ENCODE measurements around the gene TEX26. TPM values are rescaled to one million over a fixed set of nuclear protein-coding genes. Genes with fewer than 3 reads are reported as not detected.

TEX26 gene
- polyA plus RNA-seq, 2 donors = 0.45 TPM; not detected in 1

DNA sequence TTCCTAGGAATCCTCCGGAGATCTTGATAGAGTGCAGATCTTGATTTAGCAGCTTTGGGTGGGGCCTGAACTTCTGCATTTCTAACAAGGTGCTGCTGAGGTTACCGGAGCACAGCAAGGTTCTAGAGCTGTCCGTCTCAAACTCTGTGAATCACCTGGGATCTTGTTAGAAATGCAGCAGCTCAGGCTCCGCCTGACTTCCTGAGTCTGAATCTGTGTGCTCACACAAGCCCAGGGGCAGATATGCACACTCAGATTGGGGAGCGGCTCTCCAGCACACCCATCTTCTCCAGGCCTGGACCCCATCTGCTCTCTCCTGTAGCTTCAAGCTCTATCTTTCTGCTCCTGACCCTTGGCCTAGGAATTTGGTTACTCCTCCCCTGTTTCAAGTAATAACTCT, 3.5 kb upstream of the TEX26 start:
- Histone ChIP-seq H3K27ac (ENCODE audit: low read depth in 2 of 2, low read length in 1 of 2) (peak overlapping the region; percentile 79 to 86), H3K36me3 (ENCODE audit: control insufficient read depth in 2 of 2, insufficient read depth in 2 of 2, low read length in 1 of 2) (no peaks in the 10 kb centered on the region), H3K27me3 (ENCODE audit: control insufficient read depth in 1 of 2, insufficient read depth in 2 of 2, low read length in 2 of 2) (no peaks in the 10 kb centered on the region), H3K4me1 (ENCODE audit: control insufficient read depth in 2 of 2, insufficient read depth in 2 of 2, low read length in 1 of 2) (peaks cover 3 to 4% of the 10 kb centered on the region in 2 donors), H3K4me3 (ENCODE audit: low read depth in 1 of 2, low read length in 2 of 2) (no peak overlapping the region), H3K9me3 (ENCODE audit: control insufficient read depth in 2 of 2, insufficient read depth in 1 of 2, low read depth in 1 of 2, low read length in 1 of 2) (no peaks in the 10 kb centered on the region)
- WGBS, 2 donors = 60 to 63% methylated on average over 5 of the region's 5 CpGs

- H3K4me1 ChIP-seq (ENCODE audit: control insufficient read depth in 2 of 2, insufficient read depth in 2 of 2, low read length in 1 of 2) = peaks cover 3 to 4% of the 10 kb centered on the region in 2 donors
- 76 to 88% methylated on average over 3 of the region's 3 CpGs for WGBS, 2 donors
- no peak overlapping the region for H3K4me3 ChIP-seq (ENCODE audit: low read depth in 1 of 2, low read length in 2 of 2)
- H3K27me3 ChIP-seq (ENCODE audit: control insufficient read depth in 1 of 2, insufficient read depth in 2 of 2, low read length in 2 of 2) = no peaks in the 10 kb centered on the region
- no peaks in the 10 kb centered on the region for H3K9me3 ChIP-seq (ENCODE audit: control insufficient read depth in 2 of 2, insufficient read depth in 1 of 2, low read depth in 1 of 2, low read length in 1 of 2)
- no peak overlapping the region for H3K27ac ChIP-seq (ENCODE audit: low read depth in 2 of 2, low read length in 1 of 2)
- no peaks in the 10 kb centered on the region for H3K36me3 ChIP-seq (ENCODE audit: control insufficient read depth in 2 of 2, insufficient read depth in 2 of 2, low read length in 1 of 2)
Observed at GRCh38 chr13:30933354-30933670, 856 bp downstream of the TEX26 start.

- no peaks in the 10 kb centered on the region for H3K9me3 ChIP-seq (ENCODE audit: control insufficient read depth in 2 of 2, insufficient read depth in 1 of 2, low read depth in 1 of 2, low read length in 1 of 2)
- no peaks in the 10 kb centered on the region for H3K27me3 ChIP-seq (ENCODE audit: control insufficient read depth in 1 of 2, insufficient read depth in 2 of 2, low read length in 2 of 2)
- no peak overlapping the region for H3K4me3 ChIP-seq (ENCODE audit: low read depth in 1 of 2, low read length in 2 of 2)
- H3K4me1 ChIP-seq (ENCODE audit: control insufficient read depth in 2 of 2, insufficient read depth in 2 of 2, low read length in 1 of 2) = peaks cover 0 to 3% of the 10 kb centered on the region in 2 donors
- WGBS, 2 donors = 78 to 83% methylated on average over 6 of the region's 6 CpGs
- no peaks in the 10 kb centered on the region for H3K36me3 ChIP-seq (ENCODE audit: control insufficient read depth in 2 of 2, insufficient read depth in 2 of 2, low read length in 1 of 2)
- H3K27ac ChIP-seq (ENCODE audit: low read depth in 2 of 2, low read length in 1 of 2) = no peak overlapping the region
Observed at GRCh38 chr13:30934381-30934780, 1.9 kb downstream of the TEX26 start.

- no peak overlapping the region for H3K4me3 ChIP-seq (ENCODE audit: low read depth in 1 of 2, low read length in 2 of 2)
- no peaks in the 10 kb centered on the region for H3K27me3 ChIP-seq (ENCODE audit: control insufficient read depth in 1 of 2, insufficient read depth in 2 of 2, low read length in 2 of 2)
- no peaks in the 10 kb centered on the region for H3K9me3 ChIP-seq (ENCODE audit: control insufficient read depth in 2 of 2, insufficient read depth in 1 of 2, low read depth in 1 of 2, low read length in 1 of 2)
- peaks cover 0 to 3% of the 10 kb centered on the region in 2 donors for H3K4me1 ChIP-seq (ENCODE audit: control insufficient read depth in 2 of 2, insufficient read depth in 2 of 2, low read length in 1 of 2)
- no peaks in the 10 kb centered on the region for H3K36me3 ChIP-seq (ENCODE audit: control insufficient read depth in 2 of 2, insufficient read depth in 2 of 2, low read length in 1 of 2)
- WGBS, 2 donors = 93 to 94% methylated on average over 3 of the region's 3 CpGs
- H3K27ac ChIP-seq (ENCODE audit: low read depth in 2 of 2, low read length in 1 of 2) = no peak overlapping the region
Observed at GRCh38 chr13:30934803-30935202, 2.3 kb downstream of the TEX26 start.

DNA sequence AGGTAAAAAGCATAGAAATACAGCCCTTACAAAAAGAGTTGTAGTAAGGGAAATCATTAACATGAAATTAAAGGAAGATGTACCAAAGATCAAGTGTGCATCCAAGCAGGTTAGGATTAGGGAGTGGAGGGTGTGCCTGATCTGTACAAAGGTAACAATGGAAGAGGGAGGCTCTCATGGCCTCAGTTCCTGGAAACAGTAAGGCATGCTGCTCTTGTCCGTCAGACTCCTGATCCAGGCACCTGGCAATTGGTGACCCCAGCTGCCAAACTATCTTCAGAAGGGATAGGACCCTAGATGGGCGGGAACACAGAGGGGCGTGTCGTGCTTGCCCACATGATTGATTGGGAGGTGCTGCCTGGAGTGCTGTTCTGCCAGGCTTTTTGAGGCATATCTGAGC, 4.5 kb downstream of the TEX26 start:
- H3K4me3 ChIP-seq (ENCODE audit: low read depth in 1 of 2, low read length in 2 of 2) = no peak overlapping the region
- H3K9me3 ChIP-seq (ENCODE audit: control insufficient read depth in 2 of 2, insufficient read depth in 1 of 2, low read depth in 1 of 2, low read length in 1 of 2) = no peaks in the 10 kb centered on the region
- WGBS, 2 donors = 47 to 53% methylated on average over 4 of the region's 4 CpGs
- H3K4me1 ChIP-seq (ENCODE audit: control insufficient read depth in 2 of 2, insufficient read depth in 2 of 2, low read length in 1 of 2) = peaks cover 0 to 3% of the 10 kb centered on the region in 2 donors
- no peaks in the 10 kb centered on the region for H3K27me3 ChIP-seq (ENCODE audit: control insufficient read depth in 1 of 2, insufficient read depth in 2 of 2, low read length in 2 of 2)
- H3K27ac ChIP-seq (ENCODE audit: low read depth in 2 of 2, low read length in 1 of 2) = peak overlapping the region in 1 of 2 donors; percentile 76
- no peaks in the 10 kb centered on the region for H3K36me3 ChIP-seq (ENCODE audit: control insufficient read depth in 2 of 2, insufficient read depth in 2 of 2, low read length in 1 of 2)

DNA sequence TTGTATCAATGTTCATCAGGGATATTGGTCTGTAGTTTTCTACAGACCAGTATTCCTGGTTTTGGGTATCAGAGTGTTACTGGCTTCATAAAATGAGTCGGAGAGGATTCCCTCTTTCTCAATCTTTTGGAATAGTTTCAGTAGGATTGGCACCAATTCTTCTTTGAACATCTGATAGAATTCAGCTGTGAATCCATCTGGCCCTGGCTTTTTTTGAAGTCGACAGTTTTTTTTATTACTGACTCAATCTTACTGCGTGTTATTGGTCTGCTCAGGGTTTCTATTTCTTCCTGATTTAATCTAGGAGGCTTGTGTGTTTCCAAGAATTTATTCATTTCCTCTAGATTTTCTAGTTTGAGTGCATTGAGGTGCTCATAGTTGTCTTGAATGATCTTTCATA, 11.4 kb downstream of the TEX26 start:
- H3K4me3 ChIP-seq (ENCODE audit: low read depth in 1 of 2, low read length in 2 of 2) = no peak overlapping the region
- 70 to 72% methylated on average over 3 of the region's 3 CpGs for WGBS, 2 donors
- H3K4me1 ChIP-seq (ENCODE audit: control insufficient read depth in 2 of 2, insufficient read depth in 2 of 2, low read length in 1 of 2) = no peaks in the 10 kb centered on the region
- H3K27ac ChIP-seq (ENCODE audit: low read depth in 2 of 2, low read length in 1 of 2) = no peak overlapping the region
- H3K9me3 ChIP-seq (ENCODE audit: control insufficient read depth in 2 of 2, insufficient read depth in 1 of 2, low read depth in 1 of 2, low read length in 1 of 2) = no peaks in the 10 kb centered on the region
- no peaks in the 10 kb centered on the region for H3K36me3 ChIP-seq (ENCODE audit: control insufficient read depth in 2 of 2, insufficient read depth in 2 of 2, low read length in 1 of 2)
- H3K27me3 ChIP-seq (ENCODE audit: control insufficient read depth in 1 of 2, insufficient read depth in 2 of 2, low read length in 2 of 2) = no peaks in the 10 kb centered on the region

- Histone ChIP-seq H3K9me3 (ENCODE audit: control insufficient read depth in 2 of 2, insufficient read depth in 1 of 2, low read depth in 1 of 2, low read length in 1 of 2) (no peaks in the 10 kb centered on the region), H3K27me3 (ENCODE audit: control insufficient read depth in 1 of 2, insufficient read depth in 2 of 2, low read length in 2 of 2) (no peaks in the 10 kb centered on the region), H3K4me3 (ENCODE audit: low read depth in 1 of 2, low read length in 2 of 2) (no peak overlapping the region), H3K36me3 (ENCODE audit: control insufficient read depth in 2 of 2, insufficient read depth in 2 of 2, low read length in 1 of 2) (no peaks in the 10 kb centered on the region), H3K4me1 (ENCODE audit: control insufficient read depth in 2 of 2, insufficient read depth in 2 of 2, low read length in 1 of 2) (no peaks in the 10 kb centered on the region), H3K27ac (ENCODE audit: low read depth in 2 of 2, low read length in 1 of 2) (no peak overlapping the region)
- 65 to 67% methylated on average over 5 of the region's 5 CpGs for WGBS, 2 donors
Observed at GRCh38 chr13:30957258-30957943, 24.9 kb downstream of the TEX26 start.

GRCh38 chr13:30959678-30960077, 27.2 kb downstream of the TEX26 start:
- no peaks in the 10 kb centered on the region for H3K9me3 ChIP-seq (ENCODE audit: control insufficient read depth in 2 of 2, insufficient read depth in 1 of 2, low read depth in 1 of 2, low read length in 1 of 2)
- WGBS, 2 donors = 64 to 80% methylated on average over 1 of the region's 1 CpG
- H3K4me3 ChIP-seq (ENCODE audit: low read depth in 1 of 2, low read length in 2 of 2) = no peak overlapping the region
- H3K36me3 ChIP-seq (ENCODE audit: control insufficient read depth in 2 of 2, insufficient read depth in 2 of 2, low read length in 1 of 2) = no peaks in the 10 kb centered on the region
- H3K4me1 ChIP-seq (ENCODE audit: control insufficient read depth in 2 of 2, insufficient read depth in 2 of 2, low read length in 1 of 2) = no peaks in the 10 kb centered on the region
- no peaks in the 10 kb centered on the region for H3K27me3 ChIP-seq (ENCODE audit: control insufficient read depth in 1 of 2, insufficient read depth in 2 of 2, low read length in 2 of 2)
- H3K27ac ChIP-seq (ENCODE audit: low read depth in 2 of 2, low read length in 1 of 2) = no peak overlapping the region

GRCh38 chr13:30963791-30964190, 31.3 kb downstream of the TEX26 start:
- Histone ChIP-seq H3K4me3 (ENCODE audit: low read depth in 1 of 2, low read length in 2 of 2) (no peak overlapping the region), H3K36me3 (ENCODE audit: control insufficient read depth in 2 of 2, insufficient read depth in 2 of 2, low read length in 1 of 2) (no peaks in the 10 kb centered on the region)
- 27 to 31% methylated on average over 5 of the region's 5 CpGs for WGBS, 2 donors

DNA sequence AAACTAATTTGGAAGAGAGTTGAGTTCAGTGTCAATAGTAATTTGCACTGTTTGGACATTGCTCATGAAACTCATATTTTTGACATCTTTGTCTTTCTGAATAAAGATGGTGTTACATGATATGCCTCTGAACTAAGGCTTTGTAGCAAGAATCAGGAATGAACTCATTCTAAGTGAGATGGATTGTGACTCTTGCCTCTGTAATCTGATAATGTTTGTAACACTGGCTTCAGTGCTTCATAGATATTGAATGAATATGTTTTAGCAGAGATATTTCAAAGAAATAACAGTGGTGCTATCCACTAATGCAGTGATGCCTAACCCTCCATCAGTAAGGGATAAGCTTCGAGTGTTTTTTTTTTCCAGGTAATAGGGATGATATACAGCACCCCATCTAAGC, 32.9 kb downstream of the TEX26 start:
- Histone ChIP-seq H3K9me3 (ENCODE audit: control insufficient read depth in 2 of 2, insufficient read depth in 1 of 2, low read depth in 1 of 2, low read length in 1 of 2) (no peaks in the 10 kb centered on the region), H3K4me3 (ENCODE audit: low read depth in 1 of 2, low read length in 2 of 2) (no peak overlapping the region), H3K4me1 (ENCODE audit: control insufficient read depth in 2 of 2, insufficient read depth in 2 of 2, low read length in 1 of 2) (no peaks in the 10 kb centered on the region), H3K36me3 (ENCODE audit: control insufficient read depth in 2 of 2, insufficient read depth in 2 of 2, low read length in 1 of 2) (no peaks in the 10 kb centered on the region), H3K27ac (ENCODE audit: low read depth in 2 of 2, low read length in 1 of 2) (no peak overlapping the region), H3K27me3 (ENCODE audit: control insufficient read depth in 1 of 2, insufficient read depth in 2 of 2, low read length in 2 of 2) (no peaks in the 10 kb centered on the region)
- WGBS, 2 donors = 90 to 93% methylated on average over 1 of the region's 1 CpG

More at GRCh38 chr13:30963791-30964190, 31.3 kb downstream of the TEX26 start:
- Histone ChIP-seq H3K27ac (ENCODE audit: low read depth in 2 of 2, low read length in 1 of 2) (no peak overlapping the region), H3K27me3 (ENCODE audit: control insufficient read depth in 1 of 2, insufficient read depth in 2 of 2, low read length in 2 of 2) (no peaks in the 10 kb centered on the region), H3K4me1 (ENCODE audit: control insufficient read depth in 2 of 2, insufficient read depth in 2 of 2, low read length in 1 of 2) (no peaks in the 10 kb centered on the region), H3K9me3 (ENCODE audit: control insufficient read depth in 2 of 2, insufficient read depth in 1 of 2, low read depth in 1 of 2, low read length in 1 of 2) (no peaks in the 10 kb centered on the region)
